Right ventricle myocardium superior (tissue), 1 donor: Measurements from ENCODE around the gene ZNF576. TPM values are rescaled to one million over a fixed set of nuclear protein-coding genes. Genes with fewer than 3 reads are reported as not detected.
A peak's percentile ranks its signal among the peaks of the same experiment; 100 is the strongest.
"Not testable (repeated sequence)": the region's sequence is repeated elsewhere in the genome, so short reads cannot be mapped to it uniquely, and the experiment has no call there.

Experiments
- ATAC-seq: fragments of 200-7000 bp; cut with Tn5 transposase; one replicate; pipeline ENCODE4 v1.9.1; 2020; ENCODE audit warnings: mild to moderate bottlenecking; ENCODE audit not compliant: poor library complexity
- DNase-seq: peaks from one replicate; pipeline ENCODE4 v3.0.0-alpha.2; 2020
- intact Hi-C: fragments of 100-400 bp; cut with DNase I; formaldehyde crosslinking; loops from one replicate; pipeline ENCODE4 v1.11.2; 2022
- total RNA-seq: library from RNA; stranded (reverse); fragmentation: NEBNext Ultra II Directional; extraction: Animal tissue kit (Norgen Biotek cat#: 25700); gene quantifications from one replicate; pipeline ENCODE4 v1.2.1, GENCODE V29; 2021
- donor health status: DM: no; HTN: yes; CAD: no; lungs with severe emphysema.

Gene ZNF576
- total RNA-seq, 1 donor from 2014 or later, result 12.3 TPM

DNA sequence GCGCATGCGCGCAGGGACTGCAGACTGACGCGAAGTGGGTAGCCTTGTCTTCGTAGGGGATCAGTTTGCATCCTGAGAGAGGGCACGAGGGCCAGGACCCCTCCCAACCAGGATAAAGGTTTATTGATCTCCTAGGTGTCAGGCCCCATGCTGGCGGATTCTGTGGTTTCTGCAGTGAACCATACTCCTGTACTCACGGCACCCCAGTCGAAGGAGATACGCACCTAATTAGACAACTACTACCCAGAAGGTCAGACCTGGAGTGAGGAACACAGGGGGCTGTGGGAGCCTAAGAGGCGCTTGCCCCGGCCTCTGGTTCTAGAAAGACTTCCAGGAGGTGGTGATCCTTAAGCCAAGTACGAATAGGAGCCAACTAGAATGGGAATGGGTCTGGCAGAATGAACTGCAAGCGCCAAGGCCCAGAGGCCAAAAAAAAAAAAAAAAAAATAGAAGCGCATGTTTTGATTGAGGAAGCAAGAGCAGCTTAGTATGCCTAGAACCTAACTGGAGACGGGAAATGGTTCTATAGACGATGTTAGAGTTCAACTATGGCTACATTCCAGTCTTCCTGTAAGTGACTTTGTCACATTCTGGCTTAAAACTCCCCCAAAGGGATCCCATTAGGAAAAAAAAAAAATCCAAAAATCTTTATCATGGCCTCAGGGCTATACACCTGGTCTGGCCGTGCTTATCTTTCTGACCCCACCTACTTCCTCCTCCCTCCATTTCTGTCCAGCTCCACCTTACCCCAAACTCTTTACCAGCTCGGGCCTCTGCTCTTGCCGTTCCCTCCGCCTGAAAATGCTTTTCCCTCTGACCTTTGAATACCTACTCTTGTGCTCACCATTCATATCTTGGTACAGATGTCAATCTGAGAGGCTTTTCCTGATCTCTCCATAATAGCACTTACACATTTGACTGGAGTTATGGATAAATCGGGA is 23.9 kb downstream of the ZNF576 start:
- DNase-seq, result peak; percentile 92
- ATAC-seq, result no peak
- intact Hi-C loops, result no loop called here

DNA sequence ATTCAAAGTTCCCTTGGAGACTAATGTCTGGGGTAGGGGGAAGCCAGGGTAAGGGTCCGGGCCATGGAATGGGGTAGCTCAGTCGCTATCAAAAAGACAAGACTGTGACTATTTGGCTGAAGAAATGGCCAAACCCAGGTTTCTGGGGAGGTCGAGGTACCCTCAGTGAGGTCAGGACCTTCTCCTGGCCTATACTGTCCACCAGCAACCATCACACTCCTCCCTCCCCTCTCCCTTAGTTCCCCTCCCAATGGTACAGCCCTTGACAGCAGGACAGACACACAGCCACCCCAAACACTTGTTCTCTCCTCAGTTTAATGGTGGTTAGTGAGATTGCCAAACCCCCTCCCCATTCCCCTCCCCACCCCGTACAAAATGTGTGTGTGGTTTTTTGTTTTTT is 25.7 kb downstream of the ZNF576 start:
- ATAC-seq (no peak), DNase-seq (no peak)
- intact Hi-C loops, result no loop called here

DNA sequence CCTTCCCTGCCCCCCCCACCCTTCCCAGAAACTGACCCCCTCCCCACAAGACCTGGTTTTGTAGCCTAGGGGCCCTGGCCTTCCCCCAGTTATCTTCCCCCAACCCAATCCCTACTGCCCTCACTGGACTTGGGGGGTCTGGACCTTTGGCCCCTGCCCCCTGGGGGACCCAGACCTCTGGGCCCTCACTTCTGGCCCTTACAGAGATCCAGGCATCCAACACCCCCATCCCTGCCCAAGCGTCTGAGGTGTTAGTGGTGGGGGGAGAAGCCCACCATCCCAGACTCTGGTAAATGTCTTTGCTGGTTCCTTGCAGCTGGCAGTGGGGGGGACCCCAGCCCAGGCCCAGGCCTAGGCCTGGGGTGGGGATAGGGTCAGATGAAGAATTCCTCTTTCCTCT is 26.6 kb downstream of the ZNF576 start:
- ATAC-seq (no peak), DNase-seq (no peak)
- intact Hi-C loops, result no loop called here

DNA sequence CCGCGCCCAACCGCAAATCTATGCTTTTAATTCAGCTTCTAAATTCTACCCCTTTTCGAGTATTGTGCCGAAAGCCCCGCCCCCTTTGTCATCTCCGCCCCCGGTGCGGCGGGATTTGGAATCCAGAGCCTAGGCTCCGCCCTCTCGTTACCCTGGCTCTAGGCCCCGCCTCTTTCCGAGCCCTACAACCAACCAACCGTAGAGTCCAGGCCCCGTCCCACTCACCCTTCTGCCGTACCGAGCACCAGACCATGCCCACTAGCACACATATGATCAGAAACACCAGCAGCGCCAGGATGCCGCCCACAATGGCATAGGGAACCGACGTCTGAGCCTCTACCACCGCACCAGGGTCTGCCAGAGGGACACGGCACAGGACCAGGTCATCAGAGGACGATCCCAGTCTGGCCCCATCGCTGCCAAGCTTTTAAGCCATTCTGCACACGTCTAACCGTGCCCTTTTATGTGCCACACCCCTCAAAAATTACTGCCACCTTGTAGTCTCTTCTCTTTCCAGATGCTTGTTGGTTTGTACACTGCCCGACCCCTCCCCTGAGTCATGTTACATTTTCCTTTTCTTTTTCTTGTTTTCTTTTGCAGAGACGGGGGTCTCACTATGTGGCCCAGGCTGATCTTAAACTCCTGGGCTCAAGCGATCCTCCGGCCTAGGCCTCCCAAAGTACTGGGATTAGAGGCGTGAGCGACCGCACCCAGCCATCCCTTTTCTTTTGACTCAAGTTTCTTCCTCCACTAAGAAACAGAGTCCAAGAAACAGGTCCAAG is 27.7 kb downstream of the ZNF576 start:
- intact Hi-C loops, result no loop called here
- DNase-seq (no peak), ATAC-seq (no peak)

DNA sequence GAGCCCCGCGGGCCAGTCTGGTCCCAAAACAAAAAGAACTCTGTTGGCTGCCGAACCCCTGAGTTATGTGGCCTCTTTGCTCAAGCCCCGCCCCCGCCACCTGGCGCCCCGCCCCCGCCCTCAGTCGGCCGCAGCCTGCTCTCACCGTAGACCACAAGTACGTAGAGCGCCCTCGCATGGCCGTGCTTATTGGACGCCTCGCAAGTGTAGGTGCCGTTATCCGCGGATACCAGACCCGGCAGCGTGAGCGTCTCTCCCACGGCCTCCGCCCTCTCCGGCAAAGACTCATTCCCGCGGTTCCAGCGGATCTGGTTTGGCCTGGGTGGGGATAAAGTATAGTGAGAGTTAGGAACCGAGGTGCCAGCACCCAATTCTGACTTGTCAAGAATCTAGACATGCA is 28.5 kb downstream of the ZNF576 start:
- intact Hi-C loops, result no loop called here
- ATAC-seq (no peak), DNase-seq (peak; percentile 75)

DNA sequence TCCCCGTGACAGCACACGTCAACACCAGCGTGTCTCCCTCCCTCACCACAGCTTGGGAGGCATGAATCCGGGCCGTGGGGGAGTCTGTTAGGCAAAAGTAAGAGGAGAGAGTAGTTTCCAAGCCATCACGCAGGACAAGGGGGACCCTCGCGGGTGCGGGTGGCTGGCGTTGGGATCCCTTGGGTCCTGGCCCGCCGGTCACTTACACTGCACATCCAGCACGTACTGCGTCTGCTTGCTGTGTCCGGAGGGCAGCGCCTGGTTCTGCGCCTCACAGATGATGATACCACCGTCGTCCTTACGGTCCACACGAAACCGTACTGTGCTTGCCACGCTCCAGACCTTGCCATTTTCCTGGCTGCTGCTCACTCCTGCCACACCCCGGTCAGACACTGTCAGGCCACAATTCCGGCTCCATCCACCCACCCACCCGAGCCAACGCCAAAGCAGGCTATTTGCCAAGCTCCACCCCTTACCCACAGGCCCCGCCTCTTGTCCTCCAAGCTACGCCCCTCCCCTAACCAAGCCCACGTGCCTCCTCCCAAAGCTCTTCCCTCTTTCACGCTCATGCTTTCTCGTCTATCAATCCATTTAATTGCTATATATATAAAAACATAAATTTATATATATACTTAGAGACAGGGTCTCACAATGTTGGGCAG is 29.7 kb downstream of the ZNF576 start:
- intact Hi-C loops, result no loop called here
- ATAC-seq (no peak), DNase-seq (no peak)

DNA sequence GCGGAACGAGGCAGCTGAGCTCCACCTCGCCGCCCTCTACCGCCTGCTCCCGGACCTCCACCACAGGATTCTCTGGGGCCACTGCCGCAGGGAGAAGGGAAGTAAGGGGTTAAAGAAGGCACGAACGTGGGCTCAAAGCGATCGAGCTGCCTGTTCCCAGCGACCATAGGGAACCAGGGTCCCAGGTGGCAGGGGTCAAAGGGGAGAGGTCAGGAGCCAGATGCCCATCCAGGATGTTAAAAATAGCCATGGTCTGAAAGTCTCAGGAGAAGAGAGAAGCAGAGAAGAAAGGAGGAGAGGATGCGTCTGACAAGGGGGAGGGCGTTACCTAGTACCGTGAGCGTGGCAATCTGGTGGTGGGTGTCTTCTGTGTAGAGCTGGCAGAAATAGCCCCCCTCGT is 30.4 kb downstream of the ZNF576 start:
- intact Hi-C loops, result no loop called here
- ATAC-seq (no peak), DNase-seq (no peak)

DNA sequence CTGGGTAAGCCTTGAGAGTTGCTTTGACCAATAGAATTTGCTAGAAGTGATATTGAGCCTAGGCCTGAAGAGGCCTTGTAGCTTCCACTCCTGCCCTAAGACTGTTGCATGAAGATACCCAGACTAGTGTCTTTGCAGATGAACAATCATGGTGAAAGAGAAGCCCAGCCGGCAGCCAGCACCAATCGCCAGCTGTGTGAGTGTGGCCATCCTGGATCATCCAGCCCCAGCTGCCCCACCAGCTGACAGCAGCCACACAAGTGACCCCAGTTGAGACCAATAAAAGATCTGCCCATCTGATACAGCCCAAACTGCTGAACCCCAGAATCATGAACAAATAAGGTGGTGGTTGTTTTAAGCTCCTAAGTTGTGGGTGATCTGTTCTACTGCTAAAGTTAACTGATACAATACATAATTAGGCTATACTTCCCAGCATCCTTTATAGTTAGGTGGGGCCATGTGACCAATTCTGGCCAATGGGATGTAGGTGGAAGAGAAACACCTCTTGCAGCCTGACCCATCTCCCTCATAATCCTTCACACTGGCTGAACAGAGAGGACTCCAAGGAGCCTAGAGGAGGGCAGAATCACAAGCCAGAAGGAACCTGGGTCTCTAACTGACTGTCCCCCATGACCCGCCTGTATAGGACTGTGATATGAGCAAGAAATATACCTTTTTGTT is 32.4 kb downstream of the ZNF576 start:
- DNase-seq (no peak), ATAC-seq (no peak)
- intact Hi-C loops, result no loop called here

DNA sequence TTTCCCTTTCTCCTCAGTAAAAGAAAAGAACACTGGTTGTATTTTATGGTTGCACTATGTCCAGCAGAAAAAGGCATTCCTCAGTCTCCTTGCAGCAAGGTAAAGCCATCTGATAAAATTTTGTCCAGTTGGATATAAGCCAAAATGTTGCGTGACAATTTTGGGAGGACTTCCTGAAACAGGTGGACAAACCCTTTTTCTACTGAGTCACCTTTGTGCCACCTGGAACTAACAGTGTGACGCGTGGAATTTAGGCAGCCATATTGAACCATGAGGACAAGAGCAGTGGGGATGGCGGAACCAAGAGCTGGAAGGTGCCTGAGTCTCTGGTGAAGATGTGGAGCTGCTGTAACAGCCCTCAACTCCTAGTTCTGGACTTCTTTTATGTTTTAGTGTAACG is 35.1 kb downstream of the ZNF576 start:
- intact Hi-C loops, result no loop called here
- DNase-seq (no peak), ATAC-seq (no peak)

DNA sequence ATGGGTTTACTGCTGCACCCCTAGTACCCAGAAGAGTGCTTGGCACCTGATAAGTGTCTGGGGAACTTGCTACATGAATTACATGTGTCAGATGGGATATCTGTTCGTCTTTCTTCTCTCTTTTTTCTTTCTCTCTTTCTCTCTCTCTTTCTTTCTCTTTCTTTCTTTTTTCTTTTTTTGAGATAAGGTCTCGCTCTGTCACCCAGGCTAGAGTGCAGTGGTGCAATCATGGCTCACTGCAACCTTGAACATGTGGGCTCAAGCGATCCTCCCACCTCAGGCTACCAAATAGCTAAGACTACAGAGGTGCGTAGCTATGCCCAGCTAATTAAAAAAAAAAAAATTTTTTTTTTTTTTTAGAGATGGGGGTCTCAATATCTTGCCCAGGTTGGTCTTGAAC is 37.1 kb downstream of the ZNF576 start:
- DNase-seq (no peak), ATAC-seq (no peak)
- intact Hi-C loops, result no loop called here

DNA sequence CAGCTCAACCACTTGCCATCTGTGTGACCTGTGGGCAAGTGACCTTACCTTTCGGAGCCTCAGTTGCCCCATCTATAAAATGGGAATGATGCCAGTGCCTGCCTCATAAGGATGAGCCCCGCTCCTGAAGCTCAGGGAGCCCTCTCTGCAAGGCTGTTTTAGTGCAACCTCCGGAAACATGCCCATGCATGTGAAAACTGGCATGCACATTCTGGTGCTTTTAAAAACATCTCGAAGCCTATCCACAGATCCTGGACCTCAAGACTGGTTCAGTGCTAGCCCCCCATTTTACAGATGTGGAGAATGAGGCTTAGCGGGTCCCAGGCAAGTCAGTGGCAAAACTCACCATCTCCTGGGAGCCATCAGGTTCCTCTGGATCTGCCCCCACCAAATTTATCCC is 37.7 kb downstream of the ZNF576 start:
- intact Hi-C loops, result no loop called here
- ATAC-seq (no peak), DNase-seq (no peak)

DNA sequence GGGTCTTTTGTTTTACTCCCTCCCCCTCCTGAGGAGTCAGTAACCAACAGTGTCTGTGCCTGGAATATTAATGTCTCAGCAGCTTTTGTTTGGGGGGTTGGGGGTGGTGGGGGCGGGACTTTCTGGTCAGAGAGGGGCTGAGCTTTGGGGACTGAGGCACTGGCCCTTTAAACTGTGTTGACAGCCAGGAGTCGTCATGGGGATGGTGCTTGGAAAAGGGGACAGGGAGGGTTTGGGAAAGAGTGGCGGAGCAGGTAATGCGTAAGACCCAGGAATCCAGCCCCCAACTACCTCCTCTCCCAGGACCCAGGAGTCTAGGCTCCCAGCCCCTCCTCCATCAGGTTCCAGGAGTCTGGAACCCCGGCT is 38.1 kb downstream of the ZNF576 start:
- DNase-seq, result no peak
- ATAC-seq, result no peak
- intact Hi-C loops, result no loop called here

DNA sequence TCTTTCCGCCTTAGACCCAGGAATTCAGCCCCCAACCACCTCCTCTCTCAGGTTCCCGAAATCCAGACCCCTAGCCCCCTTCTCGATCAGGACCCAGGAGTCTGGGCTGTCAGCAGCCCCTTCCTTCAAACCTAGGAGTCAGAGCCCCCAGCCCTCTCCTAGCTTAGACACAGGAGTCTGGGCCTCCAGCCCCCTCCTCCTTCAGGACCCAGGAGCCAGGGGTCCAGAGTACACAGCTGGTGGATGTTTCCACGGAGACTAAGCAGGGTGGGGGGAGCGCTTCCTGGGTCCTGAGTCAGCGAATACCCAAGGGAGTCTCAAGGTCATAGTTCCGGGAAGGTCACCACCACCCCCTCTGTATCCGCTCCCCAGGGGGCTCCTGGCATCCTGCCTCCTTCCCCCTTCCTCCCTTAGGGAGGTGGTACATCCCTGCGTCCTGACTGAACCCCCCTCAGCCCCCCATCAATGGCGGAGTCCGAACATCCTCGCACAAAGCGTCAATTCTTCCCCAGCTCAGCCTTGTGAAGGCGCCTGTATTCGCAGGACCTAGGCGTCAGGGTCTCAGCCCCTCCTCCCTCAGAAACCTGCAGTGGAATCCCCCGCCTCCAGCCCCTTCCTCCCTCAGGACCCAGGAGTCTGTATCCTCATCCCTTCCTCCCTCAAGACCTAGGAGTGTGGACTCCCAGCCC is 38.6 kb downstream of the ZNF576 start:
- no peak for ATAC-seq
- intact Hi-C loops, result no loop called here

DNA sequence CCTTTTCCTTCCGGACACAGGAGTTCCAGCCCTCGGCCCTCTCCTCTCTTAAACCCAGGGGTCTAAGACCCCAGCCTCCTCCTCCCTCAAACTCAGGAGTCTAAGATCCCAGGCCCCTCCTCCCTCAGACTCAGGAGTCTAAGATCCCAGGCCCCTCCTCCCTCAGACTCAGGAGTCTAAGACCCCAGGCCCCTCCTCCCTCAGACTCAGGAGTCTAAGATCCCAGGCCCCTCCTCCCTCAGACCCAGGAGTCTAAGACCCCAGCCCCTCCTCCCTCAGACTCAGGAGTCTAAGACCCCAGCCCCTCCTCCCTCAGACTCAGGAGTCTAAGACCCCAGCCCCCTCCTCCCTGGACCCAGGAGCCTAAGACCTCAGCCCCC is 39.2 kb downstream of the ZNF576 start:
- ATAC-seq, intact Hi-C loops, DNase-seq: not testable (repeated sequence)

More for the DNA sequence above, 38.6 kb downstream of the ZNF576 start:
- DNase-seq, result no peak

DNA sequence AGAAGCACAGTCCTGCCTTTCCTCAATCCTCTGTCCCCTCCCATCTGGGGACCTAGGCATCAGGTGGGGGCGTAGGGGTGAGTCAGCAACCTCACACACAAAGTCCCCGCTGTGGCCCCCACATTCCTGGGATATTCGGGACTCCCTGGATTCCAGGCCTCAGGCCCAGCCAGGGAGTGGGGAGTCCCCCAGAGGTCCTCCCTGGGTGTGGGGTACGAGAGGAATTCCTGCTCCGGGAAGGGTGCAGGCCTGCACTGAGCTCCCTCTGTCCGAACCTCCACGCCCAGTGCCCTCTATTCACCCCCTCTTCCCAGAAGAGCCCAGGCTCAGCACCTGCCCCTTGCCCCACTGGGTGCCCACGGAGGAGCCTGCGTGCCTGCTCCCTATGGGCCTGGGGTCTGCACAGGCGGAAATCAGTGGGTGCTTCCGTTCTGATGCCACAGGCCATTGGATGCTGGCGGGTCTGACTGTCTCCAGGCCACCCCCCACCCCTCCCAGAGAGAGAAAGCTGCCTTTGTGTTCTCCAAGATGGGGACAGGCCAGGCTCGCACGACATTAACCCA is 39.8 kb downstream of the ZNF576 start:
- DNase-seq (no peak), ATAC-seq (no peak)
- intact Hi-C loops, result no loop called here

DNA sequence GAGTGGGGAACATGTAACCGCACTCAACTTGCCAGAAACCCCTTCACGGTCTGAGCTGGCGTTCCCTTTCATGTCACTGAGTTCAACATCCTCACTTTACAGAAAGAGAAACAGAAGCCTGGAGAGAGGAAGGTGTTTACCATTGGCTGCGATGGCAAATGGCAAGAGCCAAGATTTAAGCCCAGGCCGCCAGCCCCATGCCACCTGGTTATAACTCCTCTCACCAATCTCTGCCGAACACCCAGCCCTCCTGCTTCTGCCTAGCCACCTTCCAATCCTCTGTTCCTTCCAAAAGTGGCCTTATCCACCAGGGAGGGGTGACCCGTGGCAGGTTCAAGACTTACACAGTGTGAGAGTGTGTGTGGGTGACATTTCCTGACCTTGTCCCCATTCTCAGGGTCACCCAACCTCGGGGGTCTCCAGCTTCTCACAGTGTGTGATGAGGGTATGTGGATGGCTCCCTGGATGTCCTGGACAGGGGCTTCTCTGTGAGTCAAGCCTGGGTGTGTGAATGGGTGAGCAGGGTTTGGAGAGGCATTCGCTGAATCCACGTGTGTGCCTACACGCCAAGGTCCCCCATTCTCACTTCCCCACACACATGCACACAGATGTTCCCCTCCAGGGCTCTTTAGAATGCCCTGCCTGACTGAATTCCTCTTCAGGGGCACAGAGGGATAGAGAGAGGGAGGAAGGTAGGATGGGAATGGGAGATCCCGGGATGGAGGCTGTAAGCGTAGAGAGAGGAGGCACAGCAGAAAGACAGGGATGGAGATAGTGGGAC is 42.0 kb downstream of the ZNF576 start:
- ATAC-seq (no peak), DNase-seq (no peak)
- intact Hi-C loops, result no loop called here

DNA sequence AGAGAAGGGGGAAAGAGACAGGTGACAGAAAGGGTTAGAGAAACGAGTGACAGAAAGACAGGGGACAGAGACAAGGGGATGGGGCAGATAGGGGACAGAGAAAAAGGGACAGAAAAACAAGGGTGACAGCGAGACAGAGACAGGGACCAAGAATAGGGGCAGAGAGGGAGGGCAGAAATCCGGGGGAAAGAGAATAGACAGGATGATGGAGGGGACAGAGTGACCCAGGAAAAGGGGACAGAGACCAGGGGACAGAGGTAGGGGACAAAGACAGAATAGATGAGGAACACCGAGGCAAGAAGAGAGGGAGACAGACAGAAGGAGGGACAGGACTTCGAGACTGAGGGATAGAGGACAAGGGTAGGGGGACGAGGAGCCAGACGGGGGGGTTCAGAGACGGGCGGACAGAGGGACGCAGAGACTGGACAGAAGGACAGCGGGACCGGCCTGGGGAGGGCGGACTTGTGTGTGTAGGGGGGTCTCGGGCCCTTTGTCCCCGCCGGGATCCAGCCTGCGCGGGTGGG is 42.7 kb downstream of the ZNF576 start:
- ATAC-seq (no peak), DNase-seq (no peak)
- intact Hi-C loops, result no loop called here
